Hepatocyte (in vitro differentiated cells): ENCODE data around the gene IL6. TPM values are rescaled to one million over a fixed set of nuclear protein-coding genes. Genes with fewer than 3 reads are reported as not detected.
"Not testable (repeated sequence)": the region's sequence is repeated elsewhere in the genome, so short reads cannot be mapped to it uniquely, and the experiment has no call there.

Experiments used
- DNase-seq: peaks from one replicate; pipeline ENCODE4 v3.0.0-alpha.2; 2016; ENCODE audit warnings: low spot score
- H2AFZ ChIP-seq: fragments of 200-600 bp; sonication (generic); 2 replicates; pipeline ENCODE4 v1.6.0; 2016; ENCODE audit warnings: antibody characterized with exemption, mild to moderate bottlenecking
- H3K27ac ChIP-seq: fragments of 200-600 bp; sonication (generic); 2 replicates; pipeline ENCODE4 v1.5.1; 2016; ENCODE audit warnings: mild to moderate bottlenecking
- H3K27me3 ChIP-seq: fragments of 200-600 bp; sonication (generic); 2 replicates; pipeline ENCODE4 v1.6.1; 2016
- H3K36me3 ChIP-seq: fragments of 200-600 bp; sonication (generic); replicated peaks from 2 replicates; pipeline ENCODE4 v1.5.1; 2016; ENCODE audit warnings: low read depth; ENCODE audit not compliant: insufficient read depth
- H3K4me1 ChIP-seq: fragments of 200-600 bp; sonication (generic); 2 replicates; pipeline ENCODE4 v1.5.1; 2016; ENCODE audit warnings: mild to moderate bottlenecking, moderate library complexity; ENCODE audit not compliant: insufficient read depth
- H3K4me2 ChIP-seq: fragments of 200-600 bp; sonication (generic); 2 replicates; pipeline ENCODE4 v1.6.0; 2016
- H3K4me3 ChIP-seq: fragments of 200-600 bp; sonication (generic); 2 replicates; pipeline ENCODE4 v1.5.1; 2016; ENCODE audit warnings: mild to moderate bottlenecking
- H3K79me2 ChIP-seq: fragments of 200-600 bp; sonication (generic); 2 replicates; pipeline ENCODE4 v1.6.0; 2017; ENCODE audit warnings: mild to moderate bottlenecking
- H3K9me2 ChIP-seq: fragments of 200-600 bp; sonication (generic); replicated peaks from 2 replicates; pipeline ENCODE4 v1.6.0; 2017; ENCODE audit warnings: mild to moderate bottlenecking; ENCODE audit not compliant: insufficient read depth
- H3K9me3 ChIP-seq: fragments of 200-600 bp; sonication (generic); 2 replicates; pipeline ENCODE4 v1.5.1; 2016; ENCODE audit warnings: low read depth, mild to moderate bottlenecking
- H4K20me1 ChIP-seq: fragments of 200-600 bp; sonication (generic); 2 replicates; pipeline ENCODE4 v1.6.0; 2016; ENCODE audit warnings: mild to moderate bottlenecking; ENCODE audit not compliant: insufficient read depth, poor library complexity, severe bottlenecking
- EZH2 ChIP-seq: fragments of 200-600 bp; sonication (generic); IDR thresholded peaks from 2 replicates; pipeline ENCODE4 v1.6.1; 2016; ENCODE audit warnings: antibody characterized with exemption, mild to moderate bottlenecking, borderline replicate concordance
- EZH2phosphoT487 ChIP-seq: fragments of 200-600 bp; sonication (generic); IDR thresholded peaks from one replicate; pipeline ENCODE4 v1.6.1; 2018; ENCODE audit warnings: antibody characterized with exemption, mild to moderate bottlenecking, low read depth, moderate library complexity; ENCODE audit not compliant: unreplicated experiment, severe bottlenecking
- WGBS: methylation state at CpG from one replicate; pipeline ENCODE4 v1.1.6; 2016; ENCODE audit warnings: low lambda C conversion rate; ENCODE audit errors: missing lambda C conversion rate; 5-methylcytosine and 5-hydroxymethylcytosine counted together
- polyA plus RNA-seq: library from polyadenylated mRNA; unstranded; fragments of >200 nt; fragmentation: Nextera tagmentation; extraction: Ambion mirVana; gene quantifications from 2 replicates; pipeline ENCODE4 v1.2.1, GENCODE V29; 2016
- total RNA-seq: library from RNA; depleted of rRNA; stranded (reverse); fragments of >200 nt; gene quantifications from 2 replicates; pipeline ENCODE4 v1.2.3, GENCODE V29; 2014
- TF ChIP-seq, protein P1 (sequence below): fragments of 200-600 bp; sonication (generic); IDR thresholded peaks from 2 replicates; pipeline ENCODE4 v1.5.1; 2016; ENCODE audit warnings: antibody characterized with exemption, mild to moderate bottlenecking; ENCODE audit not compliant: poor library complexity

Gene IL6
- total and polyA plus RNA-seq, 2 experiments from 2014 or later = 3.4 to 4.3 TPM

GRCh38 chr7:22686620-22687019, 40.4 kb upstream of the IL6 start:
- H3K79me2 ChIP-seq = no peaks in the 10 kb centered on the region
- H3K9me3 ChIP-seq = no peaks in the 10 kb centered on the region
- no peak overlapping the region for H2AFZ ChIP-seq
- no peak overlapping the region for H3K27ac ChIP-seq
- H4K20me1 ChIP-seq = no peaks in the 10 kb centered on the region
- TF ChIP-seq, protein P1, sequence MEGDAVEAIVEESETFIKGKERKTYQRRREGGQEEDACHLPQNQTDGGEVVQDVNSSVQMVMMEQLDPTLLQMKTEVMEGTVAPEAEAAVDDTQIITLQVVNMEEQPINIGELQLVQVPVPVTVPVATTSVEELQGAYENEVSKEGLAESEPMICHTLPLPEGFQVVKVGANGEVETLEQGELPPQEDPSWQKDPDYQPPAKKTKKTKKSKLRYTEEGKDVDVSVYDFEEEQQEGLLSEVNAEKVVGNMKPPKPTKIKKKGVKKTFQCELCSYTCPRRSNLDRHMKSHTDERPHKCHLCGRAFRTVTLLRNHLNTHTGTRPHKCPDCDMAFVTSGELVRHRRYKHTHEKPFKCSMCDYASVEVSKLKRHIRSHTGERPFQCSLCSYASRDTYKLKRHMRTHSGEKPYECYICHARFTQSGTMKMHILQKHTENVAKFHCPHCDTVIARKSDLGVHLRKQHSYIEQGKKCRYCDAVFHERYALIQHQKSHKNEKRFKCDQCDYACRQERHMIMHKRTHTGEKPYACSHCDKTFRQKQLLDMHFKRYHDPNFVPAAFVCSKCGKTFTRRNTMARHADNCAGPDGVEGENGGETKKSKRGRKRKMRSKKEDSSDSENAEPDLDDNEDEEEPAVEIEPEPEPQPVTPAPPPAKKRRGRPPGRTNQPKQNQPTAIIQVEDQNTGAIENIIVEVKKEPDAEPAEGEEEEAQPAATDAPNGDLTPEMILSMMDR = no peak
- TF ChIP-seq EZH2phosphoT487 (no peak), EZH2 (no peak)
- no peaks in the 10 kb centered on the region for H3K4me1 ChIP-seq
- no peak for DNase-seq
- no peaks in the 10 kb centered on the region for H3K9me2 ChIP-seq
- no peaks in the 10 kb centered on the region for H3K36me3 ChIP-seq
- no peaks in the 10 kb centered on the region for H3K27me3 ChIP-seq
- H3K4me2 ChIP-seq = no peak overlapping the region
- H3K4me3 ChIP-seq = no peak overlapping the region

GRCh38 chr7:22688084-22688483, 38.9 kb upstream of the IL6 start:
- no peaks in the 10 kb centered on the region for H3K9me2 ChIP-seq
- H3K27me3 ChIP-seq = no peaks in the 10 kb centered on the region
- H3K27ac ChIP-seq = no peak overlapping the region
- DNase-seq = no peak
- H3K79me2 ChIP-seq = no peaks in the 10 kb centered on the region
- TF ChIP-seq EZH2 = no peak
- TF ChIP-seq, protein P1 = no peak
- no peak for TF ChIP-seq EZH2phosphoT487
- H3K4me2 ChIP-seq = no peak overlapping the region
- H3K9me3 ChIP-seq = no peaks in the 10 kb centered on the region
- H3K4me1 ChIP-seq = no peaks in the 10 kb centered on the region
- no peaks in the 10 kb centered on the region for H4K20me1 ChIP-seq
- H3K36me3 ChIP-seq = no peaks in the 10 kb centered on the region
- no peak overlapping the region for H2AFZ ChIP-seq
- 81% methylated on average over 2 of the region's 2 CpGs for WGBS
- H3K4me3 ChIP-seq = no peak overlapping the region

GRCh38 chr7:22688934-22689333, 38.1 kb upstream of the IL6 start:
- H3K27me3 ChIP-seq, H3K36me3 ChIP-seq, H3K9me2 ChIP-seq, H4K20me1 ChIP-seq, DNase-seq, H3K4me1 ChIP-seq, H3K27ac ChIP-seq, H3K4me2 ChIP-seq, H3K79me2 ChIP-seq, H3K9me3 ChIP-seq, H3K4me3 ChIP-seq, H2AFZ ChIP-seq: not testable (repeated sequence)
- WGBS = 94% methylated on average over 8 of the region's 8 CpGs

DNA sequence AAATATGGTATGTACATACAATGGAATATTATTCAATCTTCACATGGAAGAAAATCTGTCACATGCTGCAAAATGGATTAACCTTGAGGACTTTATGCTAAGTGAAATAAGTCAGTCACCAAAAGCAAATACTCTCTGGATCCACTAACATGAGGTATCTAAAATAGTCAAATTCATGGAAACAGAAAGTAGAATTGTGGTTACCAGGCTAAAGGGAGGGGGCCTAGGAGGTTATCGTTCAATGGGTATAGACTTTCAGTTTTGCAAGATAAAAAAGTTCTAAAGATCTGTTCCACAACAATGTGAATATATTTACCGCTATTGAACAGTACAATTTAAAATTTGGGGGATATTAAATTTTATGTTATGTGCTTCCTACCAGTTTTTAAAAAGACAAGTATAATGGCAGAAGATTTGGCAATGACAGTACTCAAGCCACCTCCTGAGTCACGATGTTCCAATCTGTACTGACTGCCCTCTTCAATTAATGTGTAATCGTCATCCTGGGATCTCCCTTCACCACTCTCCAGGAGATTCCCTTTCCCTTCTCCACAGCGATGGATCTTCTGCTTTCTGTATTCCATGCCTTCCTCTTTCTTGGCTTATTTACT, 32.3 kb upstream of the IL6 start:
- 94% methylated on average over 5 of the region's 5 CpGs for WGBS
- no peaks in the 10 kb centered on the region for H3K36me3 ChIP-seq
- no peaks in the 10 kb centered on the region for H3K4me1 ChIP-seq
- H3K9me2 ChIP-seq = no peaks in the 10 kb centered on the region
- no peak for DNase-seq
- H4K20me1 ChIP-seq = no peaks in the 10 kb centered on the region
- no peak overlapping the region for H3K4me3 ChIP-seq
- no peaks in the 10 kb centered on the region for H3K79me2 ChIP-seq
- no peak overlapping the region for H3K27ac ChIP-seq
- H3K27me3 ChIP-seq = no peaks in the 10 kb centered on the region
- TF ChIP-seq, protein P1 = no peak
- TF ChIP-seq EZH2phosphoT487 (no peak), EZH2 (no peak)
- no peak overlapping the region for H2AFZ ChIP-seq
- H3K4me2 ChIP-seq = no peak overlapping the region
- H3K9me3 ChIP-seq = no peaks in the 10 kb centered on the region
